HG02798 (cell line): ENCODE data around the gene SNRPA.
A peak's percentile ranks its signal among the peaks of the same experiment; 100 is the strongest.
"Not testable (repeated sequence)": the region's sequence is repeated elsewhere in the genome, so short reads cannot be mapped to it uniquely, and the experiment has no call there.

Experiments
- ATAC-seq: cut with Tn5 transposase; IDR thresholded peaks from one replicate; pipeline ENCODE4 v1.9.1; 2021; ENCODE audit warnings: mild to moderate bottlenecking; ENCODE audit not compliant: unreplicated experiment, poor library complexity

The SNRPA gene

GRCh38 chr19:40774916-40775631 lies 24.1 kb downstream of the SNRPA start, which contains the start of gene MIA:
MIA (plus strand) TSS chr19:40775521; CDS start chr19:40775543, 22 bp downstream.
- ATAC-seq = no peak

DNA sequence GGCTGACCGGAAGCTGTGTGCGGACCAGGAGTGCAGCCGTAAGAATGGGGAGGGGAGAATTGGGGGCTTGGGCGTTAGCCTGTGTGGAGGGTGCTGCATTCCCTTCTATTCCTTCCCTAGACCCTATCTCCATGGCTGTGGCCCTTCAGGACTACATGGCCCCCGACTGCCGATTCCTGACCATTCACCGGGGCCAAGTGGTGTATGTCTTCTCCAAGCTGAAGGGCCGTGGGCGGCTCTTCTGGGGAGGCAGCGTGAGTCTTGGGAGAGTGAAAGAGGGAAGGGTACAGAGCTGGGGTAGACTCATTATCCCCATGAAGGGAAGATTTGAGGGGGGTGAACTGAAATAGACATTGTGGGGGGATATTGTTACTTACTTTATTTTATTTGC lies 24.6 kb downstream of the SNRPA start:
- ATAC-seq = no peak

DNA sequence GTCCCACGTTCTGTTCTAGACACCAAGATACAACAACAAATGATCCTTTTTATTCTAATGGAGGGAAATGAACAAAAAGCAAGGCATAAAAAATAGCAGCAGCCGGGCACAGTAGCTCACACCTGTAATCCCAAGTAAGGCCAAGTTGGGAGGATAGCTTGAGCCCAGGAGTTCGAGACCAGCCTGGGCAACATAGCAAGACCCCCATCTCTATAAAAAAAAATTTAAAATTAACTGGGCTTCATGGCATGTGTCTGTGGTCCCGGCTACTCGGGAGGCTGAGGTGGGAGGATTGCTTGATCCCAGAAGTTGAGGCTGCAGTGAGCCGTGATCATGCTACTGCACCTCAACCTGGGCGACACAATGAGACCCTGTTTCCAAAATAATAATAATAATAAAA lies 25.4 kb downstream of the SNRPA start:
- ATAC-seq = no peak

- peak; percentile 68 for ATAC-seq
Observed at GRCh38 chr19:40776932-40777644, 26.1 kb downstream of the SNRPA start.

DNA sequence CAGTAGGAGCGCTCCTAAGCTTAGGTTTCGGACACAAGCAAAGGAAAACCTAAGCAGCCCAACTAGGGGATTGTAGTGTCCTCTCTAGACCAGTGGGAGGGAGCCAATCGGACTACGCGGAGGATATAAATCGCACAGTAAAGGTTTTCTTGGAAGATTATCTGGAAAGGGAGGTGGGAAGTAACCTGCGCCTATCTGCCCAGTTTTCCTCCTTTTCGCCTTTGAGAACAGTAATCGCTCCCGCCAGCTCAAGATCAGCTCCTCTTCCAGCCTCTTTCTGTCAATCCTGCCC lies 26.6 kb downstream of the SNRPA start:
- ATAC-seq = no peak

DNA sequence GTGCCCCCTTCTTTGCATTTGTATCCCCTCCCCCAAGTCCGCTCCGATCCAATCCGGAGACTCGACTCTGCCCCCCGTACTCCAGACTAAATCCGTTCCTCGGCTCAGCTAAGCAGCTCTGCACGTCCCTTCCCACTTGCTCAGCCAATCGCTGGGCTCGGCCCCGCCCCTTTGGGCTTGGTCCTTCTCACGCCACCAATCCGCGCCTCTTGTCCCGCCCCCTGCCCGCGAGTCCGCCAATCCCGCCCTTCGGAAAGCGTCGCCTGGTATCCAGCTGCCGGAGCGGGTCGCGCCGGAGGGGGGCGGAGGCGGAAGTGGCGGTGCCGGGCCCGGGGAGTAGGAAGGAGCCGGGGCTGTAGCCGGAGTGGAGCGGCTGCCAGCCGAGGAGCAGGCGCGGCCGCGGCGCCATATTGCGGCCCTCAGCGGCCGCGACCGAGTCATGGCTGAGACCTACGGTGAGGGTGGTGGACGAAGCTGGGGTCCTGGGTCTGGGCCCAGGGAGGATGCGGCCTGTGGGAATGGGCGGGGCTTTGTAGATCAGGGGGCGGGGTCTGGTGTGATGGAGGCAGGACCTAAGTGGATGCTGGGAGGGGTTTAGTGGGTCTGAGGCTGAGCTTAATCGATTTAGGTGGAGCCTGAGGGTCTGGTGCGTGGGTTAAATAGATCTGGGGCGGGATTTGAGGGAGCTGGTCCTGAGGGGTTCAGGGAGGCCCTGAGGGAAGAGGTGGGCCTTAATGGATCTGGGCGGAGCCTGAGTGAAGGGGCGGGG lies 27.1 kb downstream of the SNRPA start, which contains the start of gene RAB4B:
RAB4B (plus strand) TSS at position 311 of the 769 bp plus-strand sequence; CDS start at position 440, 129 bp downstream.
- peak; percentile 78 for ATAC-seq

DNA sequence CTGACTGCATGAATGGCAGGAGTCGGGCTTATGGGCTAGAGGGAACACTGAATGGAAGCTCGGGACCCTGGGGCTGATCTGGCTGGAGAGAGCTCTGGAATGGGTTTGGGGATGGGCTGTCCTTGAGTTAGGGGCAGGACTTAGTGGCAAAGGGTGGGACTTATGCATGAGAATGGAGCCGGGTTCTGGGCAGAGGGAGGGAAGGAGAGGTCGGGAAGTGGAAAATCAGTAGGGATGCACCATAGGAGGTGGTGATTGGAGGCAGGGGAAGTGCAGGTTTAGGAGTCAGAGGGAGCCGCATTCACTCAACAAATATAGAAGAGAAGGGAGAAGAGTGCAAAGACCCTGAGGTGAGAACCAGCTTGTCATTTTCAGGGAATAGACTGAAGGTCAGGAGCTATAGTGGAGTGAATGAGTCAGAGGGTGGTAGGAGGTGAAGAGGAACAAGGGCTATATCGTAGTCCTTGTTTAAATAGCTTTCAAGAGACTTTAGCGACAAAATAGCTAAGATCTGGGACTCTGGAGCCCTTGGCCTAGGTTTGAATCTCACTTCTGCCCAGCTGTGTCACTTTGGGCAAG lies 27.8 kb downstream of the SNRPA start:
- no peak for ATAC-seq

- no peak for ATAC-seq
Observed at GRCh38 chr19:40780582-40780981, 29.6 kb downstream of the SNRPA start.

GRCh38 chr19:40781140-40781539 lies 30.1 kb downstream of the SNRPA start:
- ATAC-seq = no peak

GRCh38 chr19:40783711-40784110 lies 32.7 kb downstream of the SNRPA start:
- ATAC-seq = no peak

- ATAC-seq = not testable (repeated sequence)
Observed at GRCh38 chr19:40784146-40784545, 33.1 kb downstream of the SNRPA start.

DNA sequence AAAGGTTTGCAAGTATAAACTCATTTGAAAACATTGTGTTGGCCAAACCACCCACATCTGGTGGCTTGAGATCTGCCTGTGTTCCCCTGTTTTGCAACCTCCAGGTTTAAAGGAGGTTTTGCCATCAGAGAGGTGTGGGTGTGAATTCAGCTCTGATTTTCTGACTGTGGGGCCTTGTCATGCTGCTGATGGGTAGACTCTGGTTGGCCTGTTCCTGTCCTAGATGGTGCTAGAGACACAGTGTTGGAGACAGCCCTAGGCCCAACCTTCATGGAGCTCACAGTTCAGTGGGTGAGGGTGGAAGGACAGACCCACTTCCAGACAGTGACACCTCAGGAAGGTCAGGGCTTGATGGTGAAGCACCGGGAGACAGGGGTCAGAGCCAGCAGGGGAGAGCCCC lies 34.5 kb downstream of the SNRPA start:
- ATAC-seq = no peak

DNA sequence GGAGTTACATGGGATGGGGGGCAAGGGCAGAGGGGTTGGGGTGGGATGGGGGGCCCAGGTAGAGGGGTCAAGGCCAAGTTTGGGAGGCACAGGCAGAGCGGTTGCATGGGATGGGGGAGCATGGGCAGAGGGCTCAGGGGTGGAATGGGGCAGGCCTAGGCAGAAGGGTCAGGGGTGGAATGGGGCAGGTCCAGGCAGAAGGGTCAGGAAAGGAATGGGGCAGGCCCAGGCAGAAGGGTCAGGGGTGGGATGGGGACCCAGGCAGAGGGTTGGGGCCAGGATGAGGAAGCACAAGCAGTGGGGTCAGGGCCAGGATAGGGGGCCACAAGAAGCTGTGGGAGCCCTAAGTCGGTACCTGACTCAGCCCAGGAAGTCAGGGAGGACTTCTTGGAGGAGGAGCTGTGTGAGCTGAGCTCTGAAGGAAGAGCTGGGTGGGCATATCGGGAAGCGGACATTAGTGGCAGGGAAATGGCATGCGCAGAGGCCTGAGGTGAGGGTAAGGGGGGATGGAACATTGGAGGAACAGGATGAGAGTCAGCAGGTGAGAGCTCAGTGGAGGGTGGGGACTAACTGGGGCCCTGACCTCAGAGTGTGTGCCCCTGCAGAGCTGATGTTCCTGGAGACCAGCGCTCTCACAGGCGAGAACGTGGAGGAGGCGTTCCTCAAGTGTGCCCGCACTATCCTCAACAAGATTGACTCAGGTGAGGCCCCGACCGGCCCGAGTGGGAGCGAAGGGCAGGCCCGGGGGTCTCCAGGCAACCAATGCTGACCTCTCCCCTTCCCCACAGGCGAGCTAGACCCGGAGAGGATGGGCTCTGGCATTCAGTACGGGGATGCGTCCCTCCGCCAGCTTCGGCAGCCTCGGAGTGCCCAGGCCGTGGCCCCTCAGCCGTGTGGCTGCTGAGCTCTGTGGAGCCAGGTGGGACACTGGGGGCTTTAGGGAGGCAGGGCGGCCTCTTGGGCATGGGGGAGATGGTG lies 35.3 kb downstream of the SNRPA start:
- ATAC-seq = no peak

DNA sequence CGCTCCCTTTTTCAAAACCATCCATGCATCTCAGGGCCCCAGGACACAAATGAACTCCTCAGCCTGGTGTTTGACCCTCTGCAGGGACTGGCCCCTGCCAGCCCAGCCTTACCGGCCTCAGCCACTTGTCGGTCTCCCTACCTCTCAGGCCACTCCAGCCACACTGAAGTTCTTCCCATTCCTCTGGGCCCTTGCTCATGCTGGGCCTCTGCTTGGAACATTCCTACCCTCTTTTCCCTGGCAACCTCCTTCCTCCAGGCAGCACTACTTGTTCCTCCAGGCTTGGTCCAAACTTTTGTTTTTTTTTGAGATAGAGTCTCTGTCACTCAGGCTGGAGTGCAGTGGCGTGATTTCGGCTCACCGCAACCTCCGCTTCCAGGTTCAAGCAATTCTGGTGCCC lies 40.3 kb downstream of the SNRPA start:
- ATAC-seq = no peak

DNA sequence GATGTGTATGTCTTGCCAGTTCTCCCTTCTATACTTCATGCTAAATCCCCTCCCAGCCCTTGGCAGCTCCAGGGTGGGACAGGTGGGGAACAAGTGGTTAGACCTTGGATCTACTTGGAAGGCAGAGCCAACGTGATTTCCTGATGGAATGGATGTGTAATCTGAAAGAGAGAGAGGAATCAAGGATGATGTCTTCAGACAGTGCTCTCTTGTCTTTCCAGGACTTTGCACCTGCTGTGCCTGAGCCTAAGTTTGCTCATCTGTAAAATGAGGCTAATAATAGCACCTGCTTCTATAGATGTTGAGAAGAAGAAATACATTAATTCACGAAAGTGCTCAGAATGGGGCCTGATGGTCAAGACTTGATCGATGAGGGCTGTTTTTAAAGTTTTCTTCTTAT lies 41.0 kb downstream of the SNRPA start:
- ATAC-seq = no peak

DNA sequence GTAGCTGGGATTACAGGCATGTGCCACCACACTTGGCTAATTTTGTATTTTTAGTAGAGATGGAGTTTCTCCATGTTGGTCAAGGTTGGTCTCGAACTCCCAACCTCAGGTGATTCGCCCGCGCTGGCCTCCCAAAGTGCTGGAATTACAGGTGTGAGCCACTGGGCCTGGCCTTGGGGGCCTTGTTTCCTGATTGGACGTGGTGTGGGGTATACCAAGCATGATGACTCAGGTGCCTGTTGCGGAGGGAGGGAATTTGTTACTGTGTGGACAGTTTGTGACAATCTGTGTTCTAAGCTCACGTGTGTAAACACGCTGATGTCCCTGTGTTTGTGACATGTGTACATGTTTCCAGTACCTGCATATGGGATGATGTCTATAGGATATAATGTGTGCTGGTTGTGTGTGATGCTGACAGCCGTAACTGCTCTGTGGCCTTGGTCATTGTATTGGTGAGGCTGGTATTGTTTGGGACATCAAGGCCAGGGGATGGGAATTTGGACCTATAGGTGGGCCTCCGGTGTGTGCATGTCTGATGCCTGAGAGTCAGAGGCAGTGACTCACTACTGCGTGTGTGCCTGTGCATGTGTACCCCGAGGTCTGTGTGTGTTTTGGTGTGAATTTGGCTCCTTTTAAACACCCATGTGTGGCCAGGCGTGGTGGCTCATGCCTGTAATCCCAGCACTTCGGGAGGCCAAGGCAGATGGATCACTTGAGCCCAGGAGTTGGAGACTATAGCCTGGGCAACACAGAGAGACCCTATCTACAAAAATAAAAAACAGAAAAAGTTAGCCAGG lies 46.4 kb downstream of the SNRPA start:
- no peak for ATAC-seq

GRCh38 chr19:40797963-40798682 lies 47.1 kb downstream of the SNRPA start:
- ATAC-seq = peak; percentile 13
